ENCODE data around the gene HMGA1.

Gene HMGA1

DNA sequence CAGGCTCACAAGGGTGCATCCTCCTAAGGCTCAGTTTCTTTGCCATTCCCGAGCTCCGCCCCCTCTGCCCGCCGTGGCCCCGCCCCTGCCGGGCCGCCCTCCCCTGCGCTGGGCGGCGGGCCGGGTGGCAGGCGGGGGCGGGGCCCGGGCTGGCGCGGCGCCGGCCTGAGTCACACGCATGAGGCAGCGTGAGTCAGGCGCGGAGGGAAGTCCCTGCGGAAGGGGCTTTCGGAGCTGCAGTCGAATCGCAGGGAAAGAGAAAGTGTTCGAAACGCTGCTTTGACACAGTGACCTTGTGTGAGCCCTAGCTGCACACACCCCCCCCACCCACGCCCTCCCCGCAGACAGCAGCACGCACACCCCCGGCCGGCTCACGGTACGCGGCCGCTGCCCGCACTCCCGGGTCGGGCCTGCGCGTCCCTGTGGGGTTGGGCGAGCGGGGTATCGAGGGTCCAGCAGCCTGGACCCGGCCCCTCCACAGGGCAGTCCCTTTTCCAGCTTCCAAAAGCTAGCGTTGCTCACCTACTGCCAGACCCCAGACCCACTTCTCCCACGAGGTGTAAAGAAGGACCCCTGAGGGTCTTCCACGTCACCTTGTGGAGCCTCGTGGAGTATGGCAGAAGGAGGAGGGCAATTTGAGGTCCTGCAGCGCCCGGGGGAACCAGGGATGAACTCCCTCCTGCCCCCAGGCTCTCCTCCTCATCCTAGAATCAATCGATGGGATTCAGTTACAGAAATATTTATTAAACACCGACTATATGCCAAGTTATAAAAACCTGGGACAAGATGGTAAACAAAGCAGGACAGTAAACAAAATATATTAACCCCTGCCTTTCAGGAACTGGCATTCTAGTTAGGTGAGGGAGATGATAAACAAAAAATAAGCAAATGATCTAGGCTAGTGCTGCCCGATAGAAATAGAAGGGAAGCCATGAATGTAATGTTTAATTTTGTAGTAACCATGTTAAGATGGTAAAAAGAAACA is 12.4 kb upstream of the HMGA1 start:
- H3K27ac ChIP-seq = peak overlapping the region; percentile 94 to 95
- TF ChIP-seq, protein P1, sequence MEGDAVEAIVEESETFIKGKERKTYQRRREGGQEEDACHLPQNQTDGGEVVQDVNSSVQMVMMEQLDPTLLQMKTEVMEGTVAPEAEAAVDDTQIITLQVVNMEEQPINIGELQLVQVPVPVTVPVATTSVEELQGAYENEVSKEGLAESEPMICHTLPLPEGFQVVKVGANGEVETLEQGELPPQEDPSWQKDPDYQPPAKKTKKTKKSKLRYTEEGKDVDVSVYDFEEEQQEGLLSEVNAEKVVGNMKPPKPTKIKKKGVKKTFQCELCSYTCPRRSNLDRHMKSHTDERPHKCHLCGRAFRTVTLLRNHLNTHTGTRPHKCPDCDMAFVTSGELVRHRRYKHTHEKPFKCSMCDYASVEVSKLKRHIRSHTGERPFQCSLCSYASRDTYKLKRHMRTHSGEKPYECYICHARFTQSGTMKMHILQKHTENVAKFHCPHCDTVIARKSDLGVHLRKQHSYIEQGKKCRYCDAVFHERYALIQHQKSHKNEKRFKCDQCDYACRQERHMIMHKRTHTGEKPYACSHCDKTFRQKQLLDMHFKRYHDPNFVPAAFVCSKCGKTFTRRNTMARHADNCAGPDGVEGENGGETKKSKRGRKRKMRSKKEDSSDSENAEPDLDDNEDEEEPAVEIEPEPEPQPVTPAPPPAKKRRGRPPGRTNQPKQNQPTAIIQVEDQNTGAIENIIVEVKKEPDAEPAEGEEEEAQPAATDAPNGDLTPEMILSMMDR (IDR thresholded peaks at IDR 0.05) = no peak
- H3K4me3 ChIP-seq = peak overlapping the region; percentile 84
- peak; percentile 93 for DNase-seq (ENCODE audit: low spot score)

DNA sequence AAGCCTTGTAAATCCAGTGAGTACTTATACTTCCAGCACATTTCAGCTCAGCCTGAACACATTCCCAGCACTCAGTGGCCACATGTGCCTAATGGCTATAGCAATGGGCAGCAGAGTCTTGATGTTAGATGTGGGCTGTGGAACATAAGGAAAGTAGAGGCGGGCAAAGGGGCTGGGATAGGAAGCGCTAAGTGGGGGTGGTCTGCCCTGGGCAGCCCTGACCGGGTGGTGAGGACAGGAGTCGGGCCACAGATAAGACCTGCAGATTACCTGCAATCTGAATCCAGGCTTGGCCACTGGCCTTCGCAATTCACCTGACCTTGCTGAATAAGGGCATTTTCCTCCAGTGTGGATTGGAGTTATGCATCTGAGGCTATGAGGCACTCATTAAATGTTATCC is 11.1 kb upstream of the HMGA1 start:
- TF ChIP-seq, protein P1 (IDR thresholded peaks at IDR 0.05) = no peak
- Histone ChIP-seq H3K4me3 (no peak overlapping the region), H3K27ac (no peak overlapping the region)
- DNase-seq (ENCODE audit: low spot score) = no peak

DNA sequence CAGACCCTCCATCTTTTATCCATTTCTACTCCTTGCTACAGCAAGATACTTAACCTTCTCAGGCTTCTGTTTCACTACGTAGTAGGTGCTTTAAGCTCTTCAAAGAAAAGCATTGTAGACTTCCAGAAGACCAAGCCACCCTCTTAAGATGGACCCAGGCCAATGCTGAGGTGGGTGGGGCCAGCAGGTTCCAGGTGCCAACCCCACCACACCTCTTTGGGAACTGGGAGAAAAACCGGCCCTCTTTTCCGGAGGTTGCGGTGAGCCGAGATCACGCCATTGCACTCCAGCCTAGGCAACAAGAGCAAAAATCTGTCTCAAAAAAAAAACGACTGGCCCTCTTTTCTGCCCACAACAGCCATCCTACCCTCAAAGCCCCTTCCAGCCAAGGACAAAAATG is 10.6 kb upstream of the HMGA1 start:
- Histone ChIP-seq H3K27ac (no peak overlapping the region), H3K4me3 (no peak overlapping the region)
- TF ChIP-seq, protein P1 (IDR thresholded peaks at IDR 0.05) = no peak
- no peak for DNase-seq (ENCODE audit: low spot score)

DNA sequence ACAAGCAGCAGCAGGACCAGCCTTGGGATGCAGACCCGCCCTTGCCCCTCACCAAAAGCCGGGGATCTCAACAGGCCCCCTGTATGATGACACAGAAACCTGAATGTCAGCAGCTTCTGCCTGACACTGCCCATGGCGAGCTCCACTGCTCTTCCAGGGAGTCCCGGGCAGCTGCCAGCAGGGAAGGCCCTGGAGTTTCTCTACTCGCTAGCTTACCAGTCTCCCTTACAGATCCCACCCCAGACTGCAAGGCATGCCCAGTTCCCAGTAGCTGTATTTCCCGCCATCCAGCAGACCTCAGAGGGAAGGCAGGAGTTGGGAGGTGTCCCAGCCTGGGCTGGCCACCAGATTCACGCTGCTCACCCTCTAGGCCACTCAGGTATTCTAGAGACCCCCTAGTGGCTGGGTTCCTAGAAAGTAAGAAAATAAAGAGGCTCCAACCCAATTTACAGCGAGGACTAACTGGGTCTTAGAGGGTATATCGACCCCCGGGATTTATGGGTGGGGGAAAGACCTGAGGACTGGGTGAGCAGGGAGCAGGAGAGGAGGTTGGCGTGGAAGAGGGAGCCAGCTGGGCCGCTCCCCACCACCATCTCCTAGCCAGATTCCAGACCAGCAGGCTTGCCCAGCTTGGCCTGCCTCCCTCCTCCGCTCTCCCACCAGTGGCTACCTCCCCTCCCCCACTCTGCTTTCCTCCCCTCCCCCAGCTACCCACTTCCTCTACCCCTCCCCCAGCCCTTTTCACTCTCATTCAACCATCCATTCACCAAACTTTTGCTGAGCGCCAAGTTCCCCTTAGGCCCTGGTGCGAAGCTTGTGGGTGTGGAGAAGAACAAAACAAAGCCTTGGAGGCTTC is 9.7 kb upstream of the HMGA1 start:
- no peak overlapping the region for H3K27ac ChIP-seq
- DNase-seq (ENCODE audit: low spot score) = no peak
- TF ChIP-seq, protein P1 (IDR thresholded peaks at IDR 0.05) = no peak
- no peak overlapping the region for H3K4me3 ChIP-seq

DNA sequence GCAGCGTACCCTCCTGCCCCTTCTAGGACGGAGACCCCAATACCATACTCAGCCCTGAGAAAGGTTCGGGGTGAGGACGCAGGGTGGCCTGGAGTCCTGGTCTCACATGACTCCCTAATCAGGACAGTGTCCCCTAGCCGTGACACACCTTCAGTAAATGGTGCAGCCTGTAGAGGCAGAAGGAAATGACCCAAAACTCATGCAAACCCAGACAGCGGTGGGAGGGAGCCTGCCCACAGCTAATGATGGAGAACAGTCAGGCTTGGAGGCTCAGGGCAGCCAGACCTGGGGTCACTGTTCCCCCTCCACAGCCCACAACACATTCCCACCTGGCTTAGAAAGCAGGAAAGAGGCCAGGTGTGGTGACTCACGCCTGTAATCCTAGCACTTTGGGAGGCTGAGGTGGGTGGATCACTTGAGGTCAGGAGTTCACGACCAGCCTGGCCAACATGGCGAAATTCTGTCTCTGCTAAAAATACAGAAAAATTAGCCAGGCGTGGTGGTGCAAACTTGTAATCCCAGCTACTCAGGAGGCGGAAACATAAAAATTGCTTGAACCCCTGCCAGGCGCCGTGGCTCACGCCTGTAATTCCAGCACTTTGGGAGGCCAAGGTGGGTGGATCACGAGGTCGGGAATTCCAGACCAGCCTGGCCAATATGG is 8.8 kb upstream of the HMGA1 start:
- TF ChIP-seq, protein P1 (IDR thresholded peaks at IDR 0.05) = no peak
- Histone ChIP-seq H3K27ac (no peak overlapping the region), H3K4me3 (no peak overlapping the region)
- DNase-seq (ENCODE audit: low spot score) = no peak

DNA sequence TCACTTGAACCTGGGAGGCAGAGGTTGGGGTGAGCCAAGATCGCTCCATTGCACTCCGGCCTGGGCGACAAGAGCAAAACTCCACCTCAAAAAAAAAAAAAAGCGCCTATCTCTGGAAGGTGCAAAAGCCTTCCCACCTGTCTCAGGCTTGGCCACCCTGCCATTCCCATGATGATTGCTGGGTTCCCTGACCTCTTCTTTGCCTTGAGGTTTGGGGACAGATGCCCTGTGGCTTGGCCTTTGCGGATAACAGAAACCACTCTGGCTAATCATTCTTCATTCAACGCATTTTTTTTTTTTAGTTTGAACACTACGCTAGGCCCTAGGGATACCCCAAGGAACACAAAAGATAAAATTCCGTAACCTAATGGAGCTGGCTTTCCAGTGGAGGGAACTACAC is 6.8 kb upstream of the HMGA1 start:
- H3K4me3 ChIP-seq = no peak overlapping the region
- H3K27ac ChIP-seq = no peak overlapping the region
- TF ChIP-seq, protein P1 (IDR thresholded peaks at IDR 0.05) = no peak
- DNase-seq (ENCODE audit: low spot score) = no peak
